HEK293 (cell line): ENCODE data around the gene COL5A1.

Experiments used
- CTCF ChIP-seq: fragments of 450-650 bp; formaldehyde crosslinking; IDR thresholded peaks from 2 replicates; pipeline ENCODE4 v1.5.1; 2016; ENCODE audit warnings: missing biosample characterization, missing genetic modification characterization
- KLF16 ChIP-seq: fragments of 450-650 bp; formaldehyde crosslinking; IDR thresholded peaks from 2 replicates; pipeline ENCODE4 v1.5.1; 2017; ENCODE audit warnings: missing biosample characterization, missing genetic modification characterization
- KLF17 ChIP-seq: fragments of 450-650 bp; formaldehyde crosslinking; IDR thresholded peaks from 2 replicates; pipeline ENCODE4 v1.5.1; 2016; ENCODE audit warnings: missing biosample characterization, missing genetic modification characterization
- REST ChIP-seq: fragments of 450-650 bp; formaldehyde crosslinking; IDR thresholded peaks from 2 replicates; pipeline ENCODE4 v1.5.1; 2016; ENCODE audit warnings: missing biosample characterization, missing genetic modification characterization
- WT1 ChIP-seq: fragments of 450-650 bp; formaldehyde crosslinking; IDR thresholded peaks from 2 replicates; pipeline ENCODE4 v1.5.1; 2016; ENCODE audit warnings: missing biosample characterization, missing genetic modification characterization
- ZBTB10 ChIP-seq: fragments of 450-650 bp; formaldehyde crosslinking; IDR thresholded peaks from 2 replicates; pipeline ENCODE4 v1.5.1; 2016; ENCODE audit warnings: missing biosample characterization, missing genetic modification characterization
- ZBTB11 ChIP-seq: fragments of 450-650 bp; formaldehyde crosslinking; conservative IDR thresholded peaks from 2 replicates; pipeline ENCODE4 v1.5.1; 2016; ENCODE audit warnings: low read depth, missing biosample characterization, missing genetic modification characterization
- ZBTB7A ChIP-seq: fragments of 450-650 bp; formaldehyde crosslinking; IDR thresholded peaks from 2 replicates; pipeline ENCODE4 v1.5.1; 2016; ENCODE audit warnings: low read depth, missing biosample characterization, missing genetic modification characterization
- ZNF23 ChIP-seq: fragments of 450-650 bp; formaldehyde crosslinking; IDR thresholded peaks from 2 replicates; pipeline ENCODE4 v1.5.1; 2016; ENCODE audit warnings: missing biosample characterization, missing genetic modification characterization, borderline replicate concordance
- ZNF398 ChIP-seq: fragments of 450-650 bp; formaldehyde crosslinking; IDR thresholded peaks from 2 replicates; pipeline ENCODE4 v1.5.1; 2017; ENCODE audit warnings: missing biosample characterization, missing genetic modification characterization
- ZNF521 ChIP-seq: fragments of 450-650 bp; formaldehyde crosslinking; IDR thresholded peaks from 2 replicates; pipeline ENCODE4 v1.5.1; 2017; ENCODE audit warnings: missing biosample characterization, mild to moderate bottlenecking, missing genetic modification characterization
- ZNF529 ChIP-seq: fragments of 450-650 bp; formaldehyde crosslinking; IDR thresholded peaks from 2 replicates; pipeline ENCODE4 v1.5.1; 2017; ENCODE audit warnings: missing genetic modification characterization, missing biosample characterization; ENCODE audit not compliant: insufficient replicate concordance
- ZNF645 ChIP-seq: fragments of 450-650 bp; formaldehyde crosslinking; IDR thresholded peaks from 2 replicates; pipeline ENCODE4; 2016; ENCODE audit warnings: missing biosample characterization, missing genetic modification characterization

- TF ChIP-seq ZNF23 (tag by site-specific recombination), result no peak
- no peak for TF ChIP-seq ZNF398 (tag by site-specific recombination)
- no peak for TF ChIP-seq REST
- TF ChIP-seq KLF16, result no peak
- no peak for TF ChIP-seq CTCF (tag by site-specific recombination)
- TF ChIP-seq ZNF529 (tag by site-specific recombination), result no peak
- no peak for TF ChIP-seq ZBTB11
- TF ChIP-seq ZBTB10 (tag by site-specific recombination), result no peak
- TF ChIP-seq ZBTB7A (tag by site-specific recombination), result no peak
- TF ChIP-seq KLF17, result no peak
- no peak for TF ChIP-seq ZNF521 (tag by site-specific recombination)
- TF ChIP-seq WT1, result no peak
- no peak for TF ChIP-seq ZNF645 (tag by site-specific recombination)
These were observed 250.6 kb downstream of the COL5A1 start for GRCh38 chr9:134892221-134892620.
